HG02588 (cell line): ENCODE measurements around the gene HNRNPAB.

Source experiments
- ATAC-seq: cut with Tn5 transposase; IDR thresholded peaks from one replicate; pipeline ENCODE4 v1.9.1; 2021; ENCODE audit warnings: mild to moderate bottlenecking, moderate library complexity; ENCODE audit not compliant: unreplicated experiment

HNRNPAB gene

GRCh38 chr5:178204182-178204934 is at the start of gene HNRNPAB:
HNRNPAB (plus strand) TSS chr5:178204533; CDS start chr5:178204838, 305 bp downstream.
- peak; percentile 81 for ATAC-seq

GRCh38 chr5:178155065-178155464 is 49.3 kb upstream of the HNRNPAB start:
- no peak for ATAC-seq

GRCh38 chr5:178160176-178160575 is 44.2 kb upstream of the HNRNPAB start:
- ATAC-seq = no peak

- ATAC-seq = no peak
Observed at GRCh38 chr5:178162481-178162880, 41.9 kb upstream of the HNRNPAB start.

- no peak for ATAC-seq
Observed at GRCh38 chr5:178163772-178164735, 40.3 kb upstream of the HNRNPAB start.

GRCh38 chr5:178165581-178165980 is 38.8 kb upstream of the HNRNPAB start:
- no peak for ATAC-seq

- ATAC-seq = no peak
Observed at GRCh38 chr5:178170455-178170854, 33.9 kb upstream of the HNRNPAB start.

GRCh38 chr5:178174456-178174855 is 29.9 kb upstream of the HNRNPAB start:
- no peak for ATAC-seq

- ATAC-seq = no peak
Observed at GRCh38 chr5:178176791-178177190, 27.5 kb upstream of the HNRNPAB start.

GRCh38 chr5:178177569-178177968 is 26.8 kb upstream of the HNRNPAB start:
- no peak for ATAC-seq

GRCh38 chr5:178180141-178180863 is 24.0 kb upstream of the HNRNPAB start:
- ATAC-seq = no peak

- ATAC-seq = no peak
Observed at GRCh38 chr5:178182158-178182876, 22.0 kb upstream of the HNRNPAB start.

GRCh38 chr5:178186427-178186826 is 17.9 kb upstream of the HNRNPAB start:
- no peak for ATAC-seq

GRCh38 chr5:178187014-178187413 is 17.3 kb upstream of the HNRNPAB start, which contains the start of gene GMCL2:
GMCL2 (minus strand) TSS chr5:178187371; CDS start chr5:178187299, 72 bp downstream.
- ATAC-seq = no peak

- no peak for ATAC-seq
Observed at GRCh38 chr5:178189433-178189832, 14.9 kb upstream of the HNRNPAB start.

GRCh38 chr5:178191661-178192060 is 12.7 kb upstream of the HNRNPAB start:
- no peak for ATAC-seq

- no peak for ATAC-seq
Observed at GRCh38 chr5:178192244-178192643, 12.1 kb upstream of the HNRNPAB start.

- ATAC-seq = no peak
Observed at GRCh38 chr5:178192787-178193186, 11.5 kb upstream of the HNRNPAB start.

GRCh38 chr5:178193251-178193809 is 11.0 kb upstream of the HNRNPAB start:
- ATAC-seq = no peak

GRCh38 chr5:178194026-178194425 is 10.3 kb upstream of the HNRNPAB start:
- no peak for ATAC-seq
